SIG-M5 treated with dmso at 0.1 percent for 504 hours (cell line): ENCODE measurements around the gene PPP2R3A.

ENCODE experiments used
- DNase-seq: peaks from one replicate; lab custom pipeline; 2025; ENCODE audit not compliant: unreplicated experiment; lab: John Stamatoyannopoulos, UW

Gene PPP2R3A

DNA sequence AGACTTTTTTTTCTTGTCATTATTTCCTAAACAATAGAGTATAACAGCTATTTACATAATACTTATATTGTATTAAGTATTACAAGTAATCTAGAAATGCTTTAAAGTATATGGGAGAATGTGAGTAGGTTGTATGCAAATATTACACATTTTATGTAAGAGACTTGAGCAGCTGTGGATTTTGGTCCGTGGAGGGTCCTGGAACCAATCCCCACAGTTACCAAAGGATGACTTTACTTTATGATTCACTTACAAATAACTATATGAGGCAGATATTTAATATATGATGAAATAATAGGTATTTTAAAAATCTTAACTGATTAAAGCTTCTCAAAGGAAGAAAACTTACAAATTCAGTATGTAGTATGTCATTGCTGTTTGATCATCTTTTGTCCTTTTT is 56.3 kb downstream of the PPP2R3A start:
- DNase-seq, result no peak

DNA sequence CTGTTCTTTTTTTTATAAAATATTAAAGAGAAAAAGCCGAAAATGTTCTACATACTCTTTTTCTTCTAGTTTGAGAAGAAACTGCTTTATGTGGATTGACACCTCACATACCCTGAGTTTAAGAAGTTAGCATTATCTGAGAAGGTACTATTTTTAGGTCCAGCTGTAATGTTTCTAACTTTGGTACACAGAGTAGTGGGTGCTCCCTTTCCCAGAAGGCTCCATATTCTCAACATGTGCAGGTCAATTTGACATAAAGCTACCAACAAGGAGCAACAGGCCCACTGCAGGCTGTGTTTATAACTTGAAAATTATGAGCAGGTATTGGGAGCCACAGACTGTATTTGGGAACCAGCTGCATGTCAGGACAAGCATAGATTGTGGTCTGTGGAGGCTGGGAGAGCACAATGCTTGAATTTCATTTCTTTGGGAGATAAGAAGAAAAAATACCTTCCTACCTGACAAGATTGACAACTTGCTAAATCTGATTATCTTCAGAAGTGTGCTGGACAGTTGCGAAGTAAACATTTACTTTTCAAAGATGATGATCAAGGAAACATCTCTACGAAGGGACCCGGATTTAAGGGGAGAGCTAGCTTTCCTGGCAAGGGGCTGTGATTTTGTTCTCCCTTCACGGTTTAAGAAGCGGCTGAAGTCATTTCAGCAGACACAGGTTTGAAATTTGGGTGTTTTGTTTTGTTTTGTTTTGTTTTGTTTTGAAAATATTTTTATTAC is 57.2 kb downstream of the PPP2R3A start:
- no peak for DNase-seq

DNA sequence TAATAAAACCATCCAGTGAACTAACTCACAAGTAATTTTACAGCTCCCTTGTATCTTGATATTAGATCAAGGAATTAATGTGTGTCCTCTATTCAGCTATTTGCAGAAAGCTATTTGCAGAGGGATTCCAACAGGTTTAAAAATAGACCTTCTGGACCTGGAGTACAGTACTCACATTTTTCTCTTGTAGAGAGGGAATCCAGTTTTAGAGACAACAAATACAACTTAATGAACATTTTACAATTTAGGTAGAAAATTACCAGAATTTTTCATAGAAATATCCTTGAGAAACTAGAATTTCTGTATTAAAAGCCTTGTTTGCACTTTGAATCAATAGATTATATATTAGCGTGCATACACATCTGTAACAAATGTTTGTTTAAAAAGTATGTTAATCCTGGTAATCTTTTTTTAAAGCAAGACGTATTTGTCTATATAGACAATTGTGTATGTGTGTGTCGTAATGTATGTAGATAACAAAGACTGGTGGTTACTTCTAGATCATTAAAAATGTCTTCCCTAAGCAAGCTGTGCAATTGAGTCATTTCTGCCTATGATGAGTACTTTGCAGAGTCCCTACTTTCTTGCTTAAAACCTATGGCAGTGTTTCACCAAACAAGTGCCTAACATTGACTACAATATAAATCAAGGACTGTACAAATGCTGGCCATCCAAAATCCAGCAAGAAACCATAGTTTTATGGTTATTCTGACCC is 57.9 kb downstream of the PPP2R3A start:
- DNase-seq, result no peak

DNA sequence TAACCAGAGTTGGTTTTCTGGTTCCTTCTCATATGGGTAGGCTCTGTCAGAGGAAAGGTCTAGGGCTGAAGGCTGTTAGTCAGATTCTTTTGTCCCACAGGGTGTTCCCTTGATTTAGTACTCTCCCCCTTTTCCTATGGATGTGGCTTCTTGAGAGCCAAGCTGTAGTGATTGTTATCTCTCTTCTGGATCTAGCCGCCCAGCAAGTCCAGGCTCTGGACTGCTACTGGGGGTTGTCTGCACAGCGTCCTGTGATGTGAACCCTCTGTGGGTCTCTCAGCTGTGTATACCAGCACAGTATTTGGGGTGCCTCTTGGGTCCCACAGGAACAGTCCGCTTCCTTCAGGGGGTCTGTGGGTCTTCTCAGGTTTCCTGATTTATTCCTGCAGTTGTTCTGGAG is 70.8 kb downstream of the PPP2R3A start:
- no peak for DNase-seq

DNA sequence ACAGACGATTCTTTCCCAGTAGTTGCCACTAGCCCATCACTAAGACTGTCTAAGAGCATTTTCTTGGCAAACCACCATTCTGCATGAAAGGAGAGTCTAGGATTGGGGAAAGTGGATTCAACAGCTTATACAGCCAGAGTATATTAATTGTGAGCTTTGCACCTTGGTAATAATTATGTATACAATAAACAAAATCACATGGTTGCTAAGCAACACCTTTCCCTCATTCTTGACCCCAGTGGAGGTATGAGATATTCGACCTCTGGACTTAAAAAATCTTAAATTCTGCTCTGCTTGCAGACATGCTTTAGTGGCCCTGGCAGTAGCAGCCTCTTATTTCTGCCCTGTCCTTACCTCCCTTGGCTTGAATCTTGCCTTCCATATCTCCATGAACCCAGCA is 73.1 kb downstream of the PPP2R3A start:
- no peak for DNase-seq

DNA sequence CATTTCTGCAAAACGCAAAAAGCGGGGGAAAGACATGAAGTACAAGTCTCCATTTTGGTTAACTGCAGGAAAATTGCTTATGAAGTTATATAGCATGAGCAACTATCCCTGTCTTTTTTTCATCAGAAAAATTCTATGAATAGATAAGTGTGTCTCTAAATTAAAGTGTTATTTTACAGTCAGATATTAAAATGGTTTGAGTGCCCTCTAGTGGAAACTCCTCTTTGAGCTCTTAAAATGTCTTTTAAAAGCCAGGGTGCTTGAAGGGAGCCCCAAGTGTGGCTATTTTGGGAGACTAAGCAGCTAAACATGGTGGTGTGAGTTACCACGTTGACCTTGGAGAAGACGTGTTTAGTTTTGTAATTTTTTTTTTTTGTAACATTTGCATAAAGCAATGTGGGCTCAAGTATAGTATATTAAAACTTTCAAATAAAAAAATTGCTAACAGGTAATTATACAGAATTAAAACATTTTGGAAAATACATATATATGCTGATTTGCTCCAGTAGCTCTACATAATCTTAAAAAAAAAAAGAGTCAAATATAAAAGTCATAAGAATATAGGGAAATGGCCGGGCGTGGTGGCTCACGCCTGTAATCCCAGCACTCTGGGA is 77.2 kb downstream of the PPP2R3A start:
- peak; percentile 43 for DNase-seq

DNA sequence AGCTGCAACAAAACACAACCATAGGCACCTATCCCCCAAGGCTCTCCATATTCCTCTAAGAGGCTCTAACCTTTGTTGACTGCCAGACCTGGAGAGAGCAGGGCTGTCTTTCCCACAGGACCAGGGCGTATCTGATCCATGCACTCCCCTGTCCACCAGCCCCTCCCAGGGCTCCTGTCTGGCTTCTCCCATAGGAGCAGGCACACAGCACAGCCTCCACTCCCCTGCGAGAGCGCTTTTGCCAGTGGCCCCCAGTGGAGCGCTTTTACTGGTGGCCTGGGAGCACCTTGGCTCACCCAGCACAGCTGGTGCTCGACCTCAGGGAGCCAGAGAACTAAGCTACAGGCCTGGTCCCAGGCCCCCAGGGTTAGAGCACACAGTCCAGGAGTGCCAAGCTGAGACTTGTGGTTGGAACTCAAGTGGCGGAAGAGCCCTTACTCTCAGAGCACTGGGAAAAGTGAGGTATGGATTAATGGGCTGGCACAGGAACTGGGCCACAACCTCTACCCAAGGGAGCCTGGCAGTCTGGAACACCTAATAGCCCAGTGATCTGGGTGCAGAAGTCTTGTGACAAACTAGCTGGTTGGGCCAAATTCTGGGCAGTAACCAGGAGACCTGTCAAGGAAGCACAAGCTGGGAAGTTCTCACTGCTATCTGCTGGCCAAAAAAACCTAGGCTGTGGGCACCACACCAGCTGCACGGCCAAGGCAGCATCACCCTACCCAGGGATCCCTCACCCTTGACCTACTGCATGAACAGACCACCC is 79.6 kb downstream of the PPP2R3A start:
- DNase-seq, result no peak

DNA sequence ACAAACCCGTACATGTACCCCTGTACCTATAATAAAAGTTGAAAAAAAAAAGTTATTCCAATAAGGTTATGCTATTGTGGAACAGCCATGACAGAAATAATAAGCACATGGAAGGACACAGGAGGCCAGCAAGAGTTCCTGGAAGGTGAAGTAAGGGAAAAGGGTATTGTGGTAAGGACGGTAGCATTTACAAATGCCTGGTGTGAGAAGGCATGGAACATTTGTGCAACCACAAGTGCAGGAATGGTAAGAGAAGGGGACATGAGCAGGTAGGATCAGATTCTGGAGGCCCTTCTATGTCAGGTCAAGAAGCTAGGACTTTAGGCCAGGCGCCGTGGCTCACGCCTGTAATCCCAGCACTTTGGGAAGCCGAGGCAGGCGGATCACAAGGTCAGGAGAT is 82.5 kb downstream of the PPP2R3A start:
- DNase-seq, result no peak

DNA sequence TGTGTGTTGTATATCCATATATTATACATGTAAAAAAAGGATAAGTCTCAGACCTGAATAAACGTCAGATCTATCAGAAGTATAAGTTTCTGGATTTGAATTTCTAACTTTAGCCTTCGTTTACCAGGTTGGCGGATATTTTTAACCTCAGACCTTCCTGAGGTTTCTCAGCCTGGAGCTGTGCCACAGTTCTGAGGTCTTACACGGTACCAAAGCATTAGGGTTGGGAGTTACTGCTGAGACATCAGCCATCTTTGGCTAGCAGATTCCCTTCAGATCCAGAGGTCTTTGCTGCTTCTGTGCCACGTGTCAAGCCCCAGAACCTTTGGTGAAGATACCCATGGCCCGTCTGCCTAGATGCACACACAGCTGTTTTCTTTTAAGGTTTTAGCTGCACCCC is 84.7 kb downstream of the PPP2R3A start:
- DNase-seq, result no peak

DNA sequence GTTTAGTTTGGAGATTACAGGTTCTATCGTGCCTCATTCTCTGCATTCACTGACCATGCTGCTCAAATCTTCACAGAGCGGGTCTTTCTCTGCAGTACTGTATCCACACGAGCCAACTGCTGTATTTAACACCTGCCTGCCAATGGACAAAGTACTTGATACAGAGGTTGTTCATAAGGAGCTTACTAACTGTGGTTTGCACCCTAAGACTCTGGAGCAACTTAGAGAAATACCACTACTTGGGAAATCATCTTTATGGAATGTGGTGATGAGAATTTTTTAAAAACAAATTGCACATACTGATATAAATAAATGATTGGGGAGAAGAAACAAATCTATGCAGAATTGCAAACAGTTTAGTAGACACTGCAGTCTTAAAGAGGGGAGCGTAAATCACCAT is 90.0 kb downstream of the PPP2R3A start:
- DNase-seq, result no peak

DNA sequence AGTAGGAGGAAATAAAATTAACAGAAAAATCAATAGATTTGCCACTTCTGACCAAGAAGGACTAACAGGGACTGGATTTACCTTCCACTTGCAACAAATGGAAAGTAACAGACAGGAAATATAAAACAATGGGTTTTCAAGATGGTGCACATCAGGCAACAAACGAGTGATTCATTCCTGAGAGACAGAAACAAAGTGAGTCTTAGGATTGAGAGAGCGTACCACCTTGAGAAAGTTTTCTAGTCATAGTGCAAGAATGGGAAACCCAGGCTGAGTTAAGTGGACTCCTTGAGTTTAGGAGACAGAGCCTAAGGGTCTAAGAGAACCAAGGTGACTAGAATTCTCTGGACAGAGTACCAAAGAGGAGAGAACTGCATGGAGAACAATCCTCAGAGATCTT is 101.7 kb downstream of the PPP2R3A start:
- DNase-seq, result no peak

DNA sequence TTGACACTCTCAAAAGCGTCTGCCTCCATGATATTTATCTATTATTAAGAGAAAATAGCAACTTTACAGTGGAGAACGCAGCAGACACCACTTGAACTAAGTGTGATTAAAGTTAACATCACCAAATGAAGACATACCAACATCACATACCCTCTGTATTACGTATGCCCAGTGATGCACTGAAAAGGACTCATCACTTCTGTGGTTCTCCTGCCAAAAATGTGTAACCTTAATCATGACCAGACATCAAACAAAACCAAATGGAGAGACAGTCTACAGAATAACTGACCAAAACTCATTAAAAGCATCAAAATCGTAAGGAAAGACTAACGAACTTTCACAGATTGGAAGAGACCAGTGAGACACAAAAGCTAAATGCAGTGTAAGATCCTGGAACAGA is 103.2 kb downstream of the PPP2R3A start:
- no peak for DNase-seq

DNA sequence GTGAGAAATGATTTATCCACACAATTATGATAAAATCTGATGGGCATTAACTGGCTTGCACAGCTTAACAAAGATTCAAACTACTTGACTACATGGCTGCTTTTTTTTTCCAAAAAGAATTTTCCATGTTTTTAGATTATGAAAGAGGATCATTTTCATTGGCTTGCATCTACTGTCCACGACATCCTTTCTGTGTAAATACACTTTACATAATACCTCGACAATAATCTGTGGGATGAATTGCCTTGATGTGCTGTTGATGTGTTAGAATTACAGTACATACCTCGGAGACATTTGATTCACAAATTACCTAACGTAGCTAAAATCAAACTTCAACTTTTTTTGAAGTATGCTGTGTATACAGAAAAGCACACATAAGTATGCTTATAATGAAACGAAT is 104.4 kb downstream of the PPP2R3A start:
- DNase-seq, result no peak

DNA sequence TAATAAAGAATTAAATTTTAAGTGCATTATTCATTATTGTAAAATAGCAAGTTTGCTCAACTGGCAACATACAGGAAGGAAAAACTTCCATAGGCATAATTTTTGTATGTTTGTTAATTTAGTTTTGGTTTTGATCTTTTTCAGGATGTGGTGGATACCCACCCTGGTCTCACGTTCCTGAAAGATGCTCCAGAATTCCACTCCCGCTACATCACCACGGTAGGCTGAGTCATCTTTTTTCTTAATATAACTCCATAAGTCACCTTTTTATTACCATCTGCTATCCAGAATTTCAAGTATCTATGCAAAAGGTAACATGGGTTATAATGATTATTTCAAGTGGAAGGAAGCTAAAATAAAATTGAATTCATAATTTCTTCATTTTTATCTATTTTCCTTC is 104.8 kb downstream of the PPP2R3A start:
- DNase-seq, result no peak

DNA sequence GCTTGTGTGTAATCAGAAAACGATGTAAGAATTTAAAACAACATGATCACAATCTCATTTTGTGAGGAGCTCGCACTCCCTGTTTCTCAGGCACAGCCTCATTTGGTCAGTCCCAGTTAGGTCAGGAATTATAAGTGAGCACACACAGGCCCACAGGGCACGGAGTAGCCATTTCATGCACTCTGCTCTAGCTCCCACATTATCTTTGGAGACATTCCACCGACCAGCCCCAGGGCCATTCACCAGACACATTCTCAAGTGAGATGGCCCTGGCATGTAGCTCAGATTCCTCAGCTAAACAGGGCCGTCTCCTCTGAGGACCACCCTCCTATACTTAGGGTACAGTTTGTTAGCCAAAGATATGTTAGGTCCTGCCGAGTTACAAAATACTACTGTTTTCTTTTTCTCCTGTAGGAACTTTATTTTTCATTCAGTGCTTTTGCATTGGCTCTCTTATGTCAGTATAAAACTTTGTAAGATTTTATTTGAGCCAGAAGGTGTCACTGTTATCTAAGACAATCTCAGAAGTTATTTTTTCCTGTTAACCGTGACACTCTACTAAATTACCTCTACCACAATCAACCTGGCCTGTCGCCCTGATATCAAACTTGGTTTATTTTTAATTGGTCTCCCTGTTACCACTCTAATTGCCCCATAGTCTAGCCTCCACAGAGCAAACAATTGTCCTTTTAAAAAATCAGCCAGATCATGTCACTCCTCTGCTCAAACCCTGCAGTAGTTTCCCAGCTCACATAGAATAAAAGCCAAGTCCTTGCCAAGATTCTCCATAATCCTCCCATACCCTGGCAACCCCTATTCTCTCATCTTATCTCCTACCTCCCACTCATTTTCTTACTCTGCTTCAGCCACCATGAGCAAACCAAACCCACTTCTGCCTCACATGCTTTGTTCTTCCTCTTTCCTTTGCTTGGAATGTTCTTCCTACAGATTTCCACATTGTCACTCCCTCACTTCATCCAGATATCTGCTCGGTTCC is 105.7 kb downstream of the PPP2R3A start:
- DNase-seq, result peak; percentile 16

DNA sequence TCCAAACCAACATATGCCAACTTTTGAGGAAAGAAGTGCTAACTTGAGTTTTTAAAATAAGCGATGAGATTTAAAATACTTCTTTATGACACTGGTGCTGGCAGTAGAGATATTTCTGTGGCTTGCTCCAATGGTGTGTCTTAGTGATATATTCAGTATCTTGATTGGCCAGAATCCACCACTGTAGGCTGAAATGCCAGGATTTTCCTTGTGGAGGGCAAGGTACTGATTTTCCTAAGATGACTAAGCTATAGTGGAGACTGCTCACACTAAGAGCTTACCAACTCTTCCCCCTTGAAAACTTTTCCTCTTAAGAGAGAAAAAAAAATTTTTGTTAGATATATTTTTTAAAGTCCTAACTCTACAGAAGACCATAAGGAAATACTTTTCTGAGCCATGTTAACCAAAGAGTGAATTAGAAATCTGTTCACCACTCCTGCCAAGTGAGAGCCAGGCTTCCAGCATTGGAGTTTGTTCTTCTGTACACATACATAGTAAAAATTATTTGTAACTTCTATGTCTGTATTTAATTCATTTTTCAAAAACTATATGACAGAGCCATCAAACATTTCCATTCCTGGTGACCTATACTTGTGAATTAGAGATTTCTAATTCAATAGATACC is 109.1 kb downstream of the PPP2R3A start:
- no peak for DNase-seq

DNA sequence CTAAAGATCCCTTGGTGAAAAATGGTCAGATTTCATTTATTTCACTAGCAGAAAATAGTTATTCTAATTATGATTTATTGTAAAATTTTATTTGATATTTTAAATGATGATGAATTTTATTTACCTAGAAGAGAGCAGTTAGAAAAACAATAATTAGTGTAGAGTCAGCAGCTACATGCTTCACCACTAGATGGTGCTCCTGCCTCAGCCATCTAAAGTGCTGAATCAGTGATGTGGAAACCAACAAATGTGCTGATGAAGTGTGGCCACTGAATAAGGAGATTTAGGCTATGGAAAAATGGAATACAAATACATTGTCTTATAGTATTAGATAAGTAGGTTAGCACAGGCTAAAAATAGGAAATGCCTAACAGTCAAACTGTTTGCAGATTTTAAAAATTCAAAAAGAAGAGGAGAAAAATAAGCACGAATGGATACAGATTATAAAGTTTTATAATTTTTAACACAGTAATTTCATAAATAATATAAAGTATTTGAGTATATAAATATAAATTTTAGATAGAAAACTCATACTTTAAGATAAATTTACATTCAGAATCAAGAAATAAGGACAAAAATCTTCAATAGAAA is 109.8 kb downstream of the PPP2R3A start:
- peak; percentile 79 for DNase-seq

DNA sequence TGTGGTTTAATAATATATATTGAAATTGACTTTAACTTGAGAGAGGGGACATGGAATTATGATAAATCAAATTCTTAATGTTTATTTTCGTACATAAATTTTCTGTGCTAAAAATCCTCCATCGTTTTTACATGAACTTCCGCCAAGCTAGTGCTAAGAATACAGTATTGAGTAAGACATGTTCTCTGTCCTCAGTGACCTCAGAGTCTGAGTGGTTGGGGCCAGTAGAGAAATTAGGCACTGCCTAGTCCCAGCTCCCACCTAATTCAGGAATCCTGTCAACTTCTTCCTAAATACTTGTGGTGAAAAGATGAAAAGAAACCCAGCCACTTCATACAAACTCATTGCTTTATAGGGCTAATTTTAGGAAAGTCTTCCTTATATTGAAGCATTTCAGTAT is 110.3 kb downstream of the PPP2R3A start:
- DNase-seq, result peak; percentile 87
